ENCODE results near the gene TUT1.

TUT1 gene

GRCh38 chr11:62613291-62613778, 22.0 kb upstream of the TUT1 start:
- Histone ChIP-seq H3K9ac (no peak overlapping the region), H3K4me2 (ENCODE audit: low read length) (peak overlapping the region; percentile 40), H3K9me3 (ENCODE audit: control insufficient read depth, low read length) (no peaks in the 10 kb centered on the region), H3K27ac (peak overlapping the region; percentile 83), H3K4me1 (no peaks in the 10 kb centered on the region), H3K27me3 (ENCODE audit: control insufficient read depth, insufficient read depth, low read length) (no peaks in the 10 kb centered on the region), H3K79me2 (no peaks in the 10 kb centered on the region), H3K36me3 (ENCODE audit: control insufficient read depth, insufficient read depth, low read length) (no peaks in the 10 kb centered on the region), H3K4me3 (ENCODE audit: low read depth, low read length) (no peak overlapping the region), H2AFZ (peak overlapping the region; percentile 73)
- TF ChIP-seq CTCF (IDR thresholded peaks at IDR 0.05): no peak

- H3K9me3 ChIP-seq (ENCODE audit: control insufficient read depth, low read length): no peaks in the 10 kb centered on the region
- peak within 1 kb of the TSS; percentile 83 for H3K27ac ChIP-seq
- peak within 1 kb of the TSS; percentile 63 for H3K4me3 ChIP-seq (ENCODE audit: low read depth, low read length)
- no peaks in the 10 kb centered on the region for H3K79me2 ChIP-seq
- peak within 1 kb of the TSS; percentile 73 for H2AFZ ChIP-seq
- no peaks in the 10 kb centered on the region for H3K4me1 ChIP-seq
- peak within 1 kb of the TSS; percentile 37 for H3K9ac ChIP-seq
- no peaks in the 10 kb centered on the region for H3K27me3 ChIP-seq (ENCODE audit: control insufficient read depth, insufficient read depth, low read length)
- H3K4me2 ChIP-seq (ENCODE audit: low read length): peak within 1 kb of the TSS; percentile 73
- TF ChIP-seq CTCF (IDR thresholded peaks at IDR 0.05): peak; percentile 67
- no peaks in the 10 kb centered on the region for H3K36me3 ChIP-seq (ENCODE audit: control insufficient read depth, insufficient read depth, low read length)
Observed at GRCh38 chr11:62612366-62613290, 21.3 kb upstream of the TUT1 start, which contains the start of the genes EML3 and ROM1. TSS of gene EML3 (minus strand) at chr11:62612775. CDS start at chr11:62612457, 318 bp downstream. TSS of gene ROM1 (plus strand) at chr11:62613257. CDS start at chr11:62613282, 25 bp downstream.

GRCh38 chr11:62611705-62612365, 20.5 kb upstream of the TUT1 start:
- peak overlapping the region; percentile 63 for H3K4me3 ChIP-seq (ENCODE audit: low read depth, low read length)
- H2AFZ ChIP-seq: peak overlapping the region; percentile 73
- no peaks in the 10 kb centered on the region for H3K9me3 ChIP-seq (ENCODE audit: control insufficient read depth, low read length)
- no peaks in the 10 kb centered on the region for H3K4me1 ChIP-seq
- no peak for TF ChIP-seq CTCF (IDR thresholded peaks at IDR 0.05)
- no peaks in the 10 kb centered on the region for H3K27me3 ChIP-seq (ENCODE audit: control insufficient read depth, insufficient read depth, low read length)
- H3K79me2 ChIP-seq: no peaks in the 10 kb centered on the region
- peak overlapping the region; percentile 83 for H3K27ac ChIP-seq
- no peaks in the 10 kb centered on the region for H3K36me3 ChIP-seq (ENCODE audit: control insufficient read depth, insufficient read depth, low read length)
- peak overlapping the region; percentile 37 for H3K9ac ChIP-seq
- peak overlapping the region; percentile 73 for H3K4me2 ChIP-seq (ENCODE audit: low read length)

GRCh38 chr11:62610814-62611704, 19.7 kb upstream of the TUT1 start:
- Histone ChIP-seq H3K79me2 (no peaks in the 10 kb centered on the region), H3K27ac (peak overlapping the region; percentile 83), H3K36me3 (ENCODE audit: control insufficient read depth, insufficient read depth, low read length) (no peaks in the 10 kb centered on the region), H3K4me1 (no peaks in the 10 kb centered on the region), H3K27me3 (ENCODE audit: control insufficient read depth, insufficient read depth, low read length) (no peaks in the 10 kb centered on the region), H3K9me3 (ENCODE audit: control insufficient read depth, low read length) (no peaks in the 10 kb centered on the region), H3K9ac (no peak overlapping the region), H3K4me2 (ENCODE audit: low read length) (peak overlapping the region; percentile 73), H2AFZ (peak overlapping the region; percentile 73), H3K4me3 (ENCODE audit: low read depth, low read length) (peak overlapping the region; percentile 63)
- no peak for TF ChIP-seq CTCF (IDR thresholded peaks at IDR 0.05)
